ENCODE data around the gene CMKLR1.

Gene CMKLR1, protein sequence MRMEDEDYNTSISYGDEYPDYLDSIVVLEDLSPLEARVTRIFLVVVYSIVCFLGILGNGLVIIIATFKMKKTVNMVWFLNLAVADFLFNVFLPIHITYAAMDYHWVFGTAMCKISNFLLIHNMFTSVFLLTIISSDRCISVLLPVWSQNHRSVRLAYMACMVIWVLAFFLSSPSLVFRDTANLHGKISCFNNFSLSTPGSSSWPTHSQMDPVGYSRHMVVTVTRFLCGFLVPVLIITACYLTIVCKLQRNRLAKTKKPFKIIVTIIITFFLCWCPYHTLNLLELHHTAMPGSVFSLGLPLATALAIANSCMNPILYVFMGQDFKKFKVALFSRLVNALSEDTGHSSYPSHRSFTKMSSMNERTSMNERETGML

GRCh38 chr12:108338915-108339657 is at the start of gene CMKLR1:
CMKLR1 (minus strand) TSS chr12:108339311; CDS start chr12:108293591, 45,720 bp downstream.
- no peak for DNase-seq

GRCh38 chr12:108387771-108388170 is 48.7 kb upstream of the CMKLR1 start:
- no peak for DNase-seq

DNA sequence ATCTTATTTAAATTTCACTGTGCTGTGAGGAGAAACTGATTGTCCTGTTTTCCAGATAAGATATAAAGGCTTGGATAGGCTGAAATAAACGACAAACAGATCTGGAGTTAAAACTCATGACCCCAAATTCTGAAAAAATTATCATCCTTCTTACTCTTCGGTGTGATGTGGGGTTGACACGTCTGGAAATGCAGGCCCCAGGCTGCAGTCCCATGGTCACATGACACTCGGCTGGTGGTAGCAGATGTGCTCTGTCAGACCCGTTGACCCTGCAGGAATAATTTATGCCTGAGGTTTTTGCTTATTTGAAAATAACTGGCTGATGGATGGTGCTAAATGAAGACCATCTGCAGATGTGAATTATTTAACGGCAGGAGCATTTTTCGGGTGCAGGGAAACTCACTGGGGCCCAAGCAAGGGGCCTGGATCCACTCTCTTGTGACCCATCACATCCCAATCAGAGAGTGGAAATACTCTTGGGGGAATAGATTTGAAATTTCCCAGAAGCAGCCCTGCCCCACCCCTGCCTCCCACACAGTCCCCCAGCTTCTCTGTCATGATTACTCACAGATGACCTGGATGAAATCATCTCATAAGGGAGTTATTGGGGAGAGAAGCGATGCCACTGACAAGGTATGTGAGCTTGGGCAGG is 47.7 kb upstream of the CMKLR1 start:
- DNase-seq = no peak

- DNase-seq = no peak
Observed at GRCh38 chr12:108382437-108382801, 43.3 kb upstream of the CMKLR1 start.

DNA sequence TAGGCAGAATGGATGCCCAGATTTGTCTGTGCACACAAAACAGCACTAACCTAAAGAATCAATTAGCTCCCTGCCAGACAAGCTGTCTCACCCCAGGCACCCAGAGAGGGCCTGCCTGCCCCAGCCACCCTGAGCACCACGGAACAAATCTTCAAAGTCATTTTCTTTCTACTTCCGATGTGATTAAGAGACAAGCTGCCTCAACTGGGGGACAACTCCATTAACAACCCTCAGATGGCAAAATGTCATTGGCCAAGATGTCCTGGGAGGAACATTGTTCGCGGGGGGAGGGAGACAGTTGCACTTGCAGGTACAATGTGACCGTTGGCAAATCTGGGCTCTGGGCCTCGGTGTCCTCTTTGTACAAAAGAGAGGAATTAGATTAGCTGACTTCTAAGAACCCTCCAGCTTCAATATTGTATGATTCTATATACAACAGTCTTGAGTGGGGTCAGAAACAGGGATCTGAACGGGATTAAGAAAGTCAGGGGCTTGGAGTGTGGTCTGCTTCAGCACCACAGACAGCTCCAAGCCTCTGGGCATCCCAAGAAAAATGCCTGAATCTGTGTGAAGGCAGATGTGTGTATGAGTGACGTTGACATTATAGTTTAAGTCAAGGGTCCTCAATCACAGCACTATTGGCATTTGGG is 42.8 kb upstream of the CMKLR1 start:
- DNase-seq = peak; percentile 44

DNA sequence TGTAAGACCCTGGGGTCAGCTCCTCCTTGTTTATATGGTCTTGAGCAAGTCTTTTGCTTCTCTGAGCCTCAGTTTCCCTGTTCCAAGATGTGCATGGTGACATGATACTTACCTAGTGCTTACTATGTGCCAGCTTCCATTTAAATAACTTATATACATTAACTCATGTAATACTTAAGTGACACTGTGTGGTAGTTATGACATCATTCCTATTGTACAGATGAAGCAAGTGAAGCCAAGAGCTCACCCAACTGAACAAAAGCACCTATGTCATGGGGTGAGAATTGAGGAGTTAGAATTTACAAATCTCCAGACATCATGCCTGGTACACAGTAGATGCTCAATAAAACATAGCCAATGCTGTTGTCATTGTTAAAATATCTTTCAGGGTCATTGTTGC is 41.3 kb upstream of the CMKLR1 start:
- DNase-seq = no peak

DNA sequence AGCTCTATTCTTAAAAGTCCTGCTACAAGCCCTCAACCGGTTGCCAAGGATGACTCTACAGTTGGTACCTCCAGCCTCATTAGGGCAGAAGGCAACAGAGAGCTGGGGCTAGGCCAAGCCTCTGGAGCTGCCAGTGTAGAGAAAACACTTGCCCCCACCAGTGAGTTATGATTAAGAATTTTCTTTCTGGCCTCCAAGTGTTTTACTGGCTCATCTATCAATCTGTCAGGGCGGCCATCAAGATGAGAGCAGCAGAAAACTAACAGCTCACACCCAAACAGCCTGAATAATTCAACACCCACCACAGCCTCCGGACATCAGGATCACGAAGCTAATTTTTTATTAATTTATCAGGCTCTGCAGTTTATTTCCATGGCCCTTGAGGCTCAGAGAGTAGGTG is 40.7 kb upstream of the CMKLR1 start:
- DNase-seq = no peak

DNA sequence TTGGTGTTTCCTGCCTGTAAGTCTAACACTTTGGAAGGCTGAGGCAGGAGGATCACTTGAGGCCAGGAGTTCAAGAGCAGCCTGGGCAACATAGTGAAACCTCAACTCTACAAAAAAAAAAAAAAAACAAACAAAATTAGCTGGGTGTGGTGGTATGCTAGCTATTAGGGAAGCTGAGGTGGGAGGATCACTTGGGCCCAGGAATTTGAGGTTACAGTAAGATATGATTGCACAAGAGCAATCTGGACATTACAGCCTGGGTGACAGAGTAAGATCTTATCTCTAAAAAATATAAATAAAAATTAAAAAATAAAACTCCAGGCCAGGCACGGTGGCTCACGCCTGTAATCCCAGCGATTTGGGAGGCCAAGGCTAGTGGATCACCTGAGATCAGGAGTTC is 39.8 kb upstream of the CMKLR1 start:
- DNase-seq = no peak

DNA sequence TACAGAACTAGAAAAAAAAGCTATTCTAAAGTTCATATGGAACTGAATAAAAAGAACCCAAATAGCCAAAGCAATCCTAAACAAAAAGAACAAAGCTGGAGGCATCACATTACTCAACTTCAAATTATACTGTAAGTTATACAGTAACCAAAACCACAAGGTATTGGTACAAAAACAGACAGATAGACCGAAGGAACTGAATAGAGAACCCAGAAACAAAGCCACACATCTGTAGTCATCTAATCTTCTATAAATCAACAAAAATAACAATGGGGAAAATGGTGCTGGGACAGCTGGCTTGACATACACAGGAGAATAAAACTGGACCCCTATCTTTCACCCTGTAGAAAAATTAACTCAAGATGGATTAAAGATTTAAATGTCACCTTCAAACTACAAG is 38.1 kb upstream of the CMKLR1 start:
- no peak for DNase-seq

- no peak for DNase-seq
Observed at GRCh38 chr12:108375986-108376663, 37.0 kb upstream of the CMKLR1 start.

- no peak for DNase-seq
Observed at GRCh38 chr12:108374596-108375320, 35.6 kb upstream of the CMKLR1 start.

DNA sequence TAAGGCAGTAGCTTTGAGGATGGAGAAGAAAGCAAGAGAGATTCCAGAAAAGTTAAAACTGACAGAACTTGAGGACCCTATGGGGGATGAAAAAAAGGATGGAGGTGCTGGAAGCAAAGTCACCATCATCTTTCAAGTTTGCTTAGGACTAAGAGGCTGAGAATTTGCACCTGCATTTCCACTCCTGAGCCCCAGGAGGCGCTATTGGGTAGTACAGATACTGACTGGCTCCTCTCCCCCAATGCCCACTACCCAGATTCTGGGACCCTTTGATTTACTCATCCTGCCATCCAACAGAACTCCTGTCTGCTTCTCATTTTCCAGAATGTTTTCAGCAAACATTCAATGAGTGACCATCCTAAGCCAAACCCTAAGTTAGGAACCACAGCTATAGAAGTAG is 34.0 kb upstream of the CMKLR1 start:
- DNase-seq = no peak

DNA sequence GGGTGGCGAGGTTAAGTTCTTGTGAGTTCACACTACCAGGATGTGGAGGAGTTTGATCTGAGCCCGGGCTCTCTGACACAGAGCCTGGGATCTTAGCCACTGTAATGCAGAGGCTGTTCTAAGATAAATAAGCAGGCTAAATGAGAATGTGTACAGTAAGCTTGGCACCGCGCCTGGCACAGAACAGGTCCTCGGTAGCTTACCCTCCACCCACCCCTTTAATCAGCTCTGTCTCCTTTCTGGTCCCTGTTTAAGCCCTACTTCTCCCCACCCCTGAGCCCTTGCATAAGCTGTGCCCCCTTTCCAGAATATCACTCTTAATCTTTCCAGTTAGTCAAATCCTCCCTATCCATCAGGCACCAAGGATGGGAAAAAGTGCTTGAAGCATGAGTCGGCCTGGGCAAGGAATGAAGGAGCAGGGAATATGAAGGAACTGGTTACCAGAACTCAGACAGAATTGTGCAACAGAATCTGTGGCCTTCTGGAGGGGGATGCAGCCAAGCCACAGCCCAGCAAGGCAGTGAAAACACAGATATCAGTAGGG is 32.8 kb upstream of the CMKLR1 start:
- peak; percentile 9 for DNase-seq

GRCh38 chr12:108370415-108370814 is 31.3 kb upstream of the CMKLR1 start:
- peak; percentile 46 for DNase-seq

- DNase-seq = no peak
Observed at GRCh38 chr12:108369736-108370396, 30.8 kb upstream of the CMKLR1 start.

DNA sequence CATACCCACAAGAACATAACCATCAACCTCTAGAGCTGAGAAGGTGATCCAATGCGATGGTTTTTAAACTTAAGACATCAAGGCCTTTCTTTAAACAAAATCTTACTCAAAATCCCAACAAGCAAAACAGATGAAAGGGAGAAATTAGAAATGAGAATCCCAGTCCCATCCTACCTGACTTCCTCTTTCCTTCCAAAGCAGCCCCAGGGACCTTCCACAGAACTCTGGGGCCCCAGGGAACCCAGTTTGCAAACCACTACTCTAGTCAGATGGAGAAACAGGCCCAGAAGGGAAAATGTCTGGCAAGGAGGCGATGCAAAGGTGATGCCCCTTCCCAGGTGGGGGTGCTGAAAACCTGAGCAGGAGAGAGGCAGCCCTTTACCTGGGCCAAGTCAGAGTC is 29.0 kb upstream of the CMKLR1 start:
- no peak for DNase-seq

GRCh38 chr12:108367436-108367835 is 28.3 kb upstream of the CMKLR1 start:
- peak; percentile 19 for DNase-seq

DNA sequence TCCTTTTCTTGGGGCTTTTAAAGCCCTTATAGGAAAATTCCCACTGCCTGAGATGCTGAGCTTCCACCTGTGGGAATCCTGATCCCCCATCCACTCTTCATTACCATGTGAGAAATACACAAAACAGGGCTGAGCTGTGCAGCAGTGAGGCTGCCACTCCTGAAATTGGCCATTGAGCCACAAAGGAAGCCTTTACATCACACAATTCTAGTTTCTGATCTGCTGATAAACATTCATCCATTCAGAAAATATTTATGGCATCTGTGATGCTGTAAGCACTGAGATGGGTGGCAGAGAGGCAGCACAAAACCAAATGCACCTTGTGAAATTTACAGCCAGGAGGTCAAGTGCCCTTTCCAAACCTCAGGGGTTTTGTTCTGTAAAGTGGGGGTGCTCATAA is 26.2 kb upstream of the CMKLR1 start:
- no peak for DNase-seq

- no peak for DNase-seq
Observed at GRCh38 chr12:108364879-108365278, 25.8 kb upstream of the CMKLR1 start.

- no peak for DNase-seq
Observed at GRCh38 chr12:108363565-108363964, 24.5 kb upstream of the CMKLR1 start.

- DNase-seq = no peak
Observed at GRCh38 chr12:108363165-108363564, 24.1 kb upstream of the CMKLR1 start.

Measured in hematopoietic multipotent progenitor cell treated with erythropoietin and hydrocortisone succinate and interleukin-3 and kit ligand, for 6 days (in vitro differentiated cells).